Lower lobe of right lung (tissue), 2 donors: ENCODE results near the gene DHX57. TPM values are rescaled to one million over a fixed set of nuclear protein-coding genes. Genes with fewer than 3 reads are reported as not detected.

ENCODE experiments used
- ATAC-seq, 2 donors: fragments of 200-7000 bp; cut with Tn5 transposase; one replicate each; pipeline ENCODE4 v1.9.1; 2020 to 2022; ENCODE audit warnings: mild to moderate bottlenecking in 2 of 2, moderate library complexity in 2 of 2
- DNase-seq: peaks from one replicate; pipeline ENCODE4 v3.0.0-alpha.2; 2020
- H3K27ac ChIP-seq: fragments of 200-600 bp; one replicate; pipeline ENCODE4 v1.8.0; 2022
- H3K27me3 ChIP-seq: fragments of 200-600 bp; one replicate; pipeline ENCODE4 v1.8.0; 2022; ENCODE audit warnings: low read depth
- H3K36me3 ChIP-seq: fragments of 200-600 bp; one replicate; pipeline ENCODE4 v1.8.0; 2022; ENCODE audit warnings: mild to moderate bottlenecking
- H3K4me1 ChIP-seq: fragments of 200-600 bp; one replicate; pipeline ENCODE4 v1.8.0; 2022
- H3K4me3 ChIP-seq: fragments of 200-600 bp; one replicate; pipeline ENCODE4 v1.8.0; 2022; ENCODE audit warnings: mild to moderate bottlenecking
- H3K9me3 ChIP-seq: fragments of 200-600 bp; one replicate; pipeline ENCODE4 v1.8.0; 2022
- intact Hi-C: fragments of 100-400 bp; cut with DNase I; formaldehyde crosslinking; loops from one replicate; pipeline ENCODE4 v1.11.0; 2022
- total RNA-seq: library from RNA; stranded (reverse); fragmentation: NEBNext Ultra II Directional; extraction: Animal tissue kit (Norgen Biotek cat#: 25700); gene quantifications from one replicate; pipeline ENCODE4 v1.2.1, GENCODE V29; 2021
- TF ChIP-seq, protein P1 (sequence below): fragments of 200-600 bp; IDR thresholded peaks from one replicate; pipeline ENCODE4 v1.8.0; 2022; ENCODE audit warnings: antibody characterized with exemption, mild to moderate bottlenecking
- donor health status: DM: no; HTN: yes; CAD: no; lungs with severe emphysema.

Gene DHX57
- total RNA-seq, 1 donor from 2014 or later, result 15.5 TPM

- intact Hi-C loops, result no loop called here
- no peak for ATAC-seq
- peaks cover 11% of the 10 kb centered on the region for H3K36me3 ChIP-seq
Measured at GRCh38 chr2:38871432-38871831, 4.3 kb downstream of the DHX57 start.

GRCh38 chr2:38866773-38867443 is 8.8 kb downstream of the DHX57 start:
- H3K4me1 ChIP-seq, result no peaks in the 10 kb centered on the region
- no peaks in the 10 kb centered on the region for H3K27me3 ChIP-seq
- intact Hi-C loops, result no loop called here
- DNase-seq, result no peak
- H3K4me3 ChIP-seq, result no peak overlapping the region
- TF ChIP-seq, protein P1, sequence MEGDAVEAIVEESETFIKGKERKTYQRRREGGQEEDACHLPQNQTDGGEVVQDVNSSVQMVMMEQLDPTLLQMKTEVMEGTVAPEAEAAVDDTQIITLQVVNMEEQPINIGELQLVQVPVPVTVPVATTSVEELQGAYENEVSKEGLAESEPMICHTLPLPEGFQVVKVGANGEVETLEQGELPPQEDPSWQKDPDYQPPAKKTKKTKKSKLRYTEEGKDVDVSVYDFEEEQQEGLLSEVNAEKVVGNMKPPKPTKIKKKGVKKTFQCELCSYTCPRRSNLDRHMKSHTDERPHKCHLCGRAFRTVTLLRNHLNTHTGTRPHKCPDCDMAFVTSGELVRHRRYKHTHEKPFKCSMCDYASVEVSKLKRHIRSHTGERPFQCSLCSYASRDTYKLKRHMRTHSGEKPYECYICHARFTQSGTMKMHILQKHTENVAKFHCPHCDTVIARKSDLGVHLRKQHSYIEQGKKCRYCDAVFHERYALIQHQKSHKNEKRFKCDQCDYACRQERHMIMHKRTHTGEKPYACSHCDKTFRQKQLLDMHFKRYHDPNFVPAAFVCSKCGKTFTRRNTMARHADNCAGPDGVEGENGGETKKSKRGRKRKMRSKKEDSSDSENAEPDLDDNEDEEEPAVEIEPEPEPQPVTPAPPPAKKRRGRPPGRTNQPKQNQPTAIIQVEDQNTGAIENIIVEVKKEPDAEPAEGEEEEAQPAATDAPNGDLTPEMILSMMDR, result no peak
- H3K27ac ChIP-seq, result no peak overlapping the region
- no peak for ATAC-seq
- peaks cover 30% of the 10 kb centered on the region for H3K36me3 ChIP-seq
- H3K9me3 ChIP-seq, result no peaks in the 10 kb centered on the region

More at GRCh38 chr2:38871432-38871831, 4.3 kb downstream of the DHX57 start:
- Histone ChIP-seq H3K4me3 (no peak overlapping the region), H3K27me3 (no peaks in the 10 kb centered on the region), H3K4me1 (peaks cover 12% of the 10 kb centered on the region), H3K27ac (no peak overlapping the region), H3K9me3 (no peaks in the 10 kb centered on the region)
- TF ChIP-seq, protein P1, result no peak
- DNase-seq, result no peak

GRCh38 chr2:38863061-38863695 is 12.6 kb downstream of the DHX57 start:
- Histone ChIP-seq H3K27ac (no peak overlapping the region), H3K4me1 (no peaks in the 10 kb centered on the region), H3K36me3 (peaks cover 60% of the 10 kb centered on the region), H3K27me3 (no peaks in the 10 kb centered on the region), H3K4me3 (no peak overlapping the region), H3K9me3 (no peaks in the 10 kb centered on the region)
- TF ChIP-seq, protein P1, result no peak
- no peak for DNase-seq
- intact Hi-C loops, result no loop called here
- ATAC-seq, result peak; percentile 26 to 63

GRCh38 chr2:38862476-38862875 is 13.3 kb downstream of the DHX57 start:
- Histone ChIP-seq H3K4me3 (no peak overlapping the region), H3K36me3 (peaks cover 63% of the 10 kb centered on the region), H3K27me3 (no peaks in the 10 kb centered on the region), H3K27ac (no peak overlapping the region), H3K9me3 (no peaks in the 10 kb centered on the region), H3K4me1 (no peaks in the 10 kb centered on the region)
- ATAC-seq (no peak), DNase-seq (no peak)
- TF ChIP-seq, protein P1, result no peak
- intact Hi-C loops, result no loop called here

GRCh38 chr2:38856165-38856564 is 19.6 kb downstream of the DHX57 start:
- no peak for DNase-seq
- Histone ChIP-seq H3K4me1 (no peaks in the 10 kb centered on the region), H3K36me3 (peaks cover 84% of the 10 kb centered on the region), H3K27me3 (no peaks in the 10 kb centered on the region), H3K27ac (no peak overlapping the region), H3K9me3 (no peaks in the 10 kb centered on the region), H3K4me3 (no peak overlapping the region)
- intact Hi-C loops, result no loop called here
- TF ChIP-seq, protein P1, result no peak
- peak in 1 of 2 donors; percentile 42 for ATAC-seq
